SK-N-MC (cell line): ENCODE results near the gene STK39.

Source experiments
- EZH2 ChIP-seq: fragments of 200-600 bp; sonication (generic); IDR thresholded peaks from one replicate; pipeline ENCODE4 v1.6.1; 2017; ENCODE audit warnings: antibody characterized with exemption
- POLR2AphosphoS5 ChIP-seq: IDR thresholded peaks from 2 replicates; pipeline ENCODE4 v1.6.1; 2012; ENCODE audit warnings: mild to moderate bottlenecking, low read depth, low read length, borderline replicate concordance

DNA sequence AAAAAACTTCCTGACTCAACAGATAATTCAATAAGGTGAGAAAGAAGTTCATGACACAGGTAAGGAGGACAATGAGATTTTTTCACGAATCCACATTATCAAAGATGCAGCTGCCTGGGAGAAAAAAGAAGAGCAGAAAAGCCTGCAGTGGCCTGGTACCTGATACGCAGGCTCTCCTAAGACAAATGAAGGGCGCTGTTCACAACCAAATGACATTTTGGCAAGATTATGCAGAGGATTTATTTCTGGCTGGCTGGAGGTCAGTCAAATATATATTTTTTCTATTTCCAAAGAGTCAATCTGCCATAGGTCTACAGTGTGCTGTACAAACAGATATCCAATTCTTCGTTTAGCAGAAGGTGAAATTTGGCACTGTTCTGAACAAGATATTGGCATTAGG lies 257.3 kb downstream of the STK39 start:
- TF ChIP-seq POLR2AphosphoS5 (no peak), EZH2 (no peak)
